HepG2 (cell line): Measurements from ENCODE around the gene SLC43A1. TPM values are rescaled to one million over a fixed set of nuclear protein-coding genes. Genes with fewer than 3 reads are reported as not detected.

Experiments
- ATAC-seq: fragments of 200-7000 bp; cut with Tn5 transposase; 3 replicates; pipeline ENCODE4 v1.9.1; 2020; ENCODE audit warnings: mild to moderate bottlenecking, moderate library complexity
- BruUV-seq: library from RNA; stranded (reverse); fragments of 400-500 nt; replicated peaks from 2 replicates; lab custom pipeline; 2021; lab: Mats Ljungman, UMichigan
- CTCF ChIA-PET: fragments of 300-600 bp; formaldehyde crosslinking; extraction: SDS; loops from one replicate; lab custom pipeline; 2021; ENCODE audit warnings: low total read pairs, inconsistent platforms, low intra/inter-chr PET ratio; lab: Yijun Ruan, JAX
- POLR2A ChIA-PET: fragments of 350-600 bp; sonication (Branson Sonifier 250); formaldehyde crosslinking; loops from one replicate; lab custom pipeline; 2020; ENCODE audit warnings: antibody characterized with exemption, inconsistent platforms; lab: Yijun Ruan, JAX
- DNase-seq: peaks from one replicate; pipeline ENCODE4 v3.0.0-alpha.2; 2015; ENCODE audit warnings: low spot score
- FAIRE-seq: peaks from 3 replicates; lab custom pipeline; 2011; peaks lifted over from hg19 to GRCh38; lab: Jason Lieb, UNC
- H2AFZ ChIP-seq: one replicate; pipeline ENCODE4 v1.6.1; 2011; ENCODE audit warnings: low read length, inconsistent platforms
- H3K27ac ChIP-seq: fragments of 300-600 bp; 3 replicates; pipeline ENCODE4 v1.8.0; 2011; ENCODE audit warnings: mixed run types, mild to moderate bottlenecking, mixed read lengths, low read length, inconsistent platforms; ENCODE audit not compliant: insufficient read depth; ENCODE audit errors: extremely low read length
- H3K27me3 ChIP-seq, 2 experiments: fragments of 200-600 bp in 1 of 2; 2 replicates in 1 of 2; 3 replicates in 1 of 2; pipeline versions ENCODE4 v1.6.0 to v1.8.0; 2011; ENCODE audit warnings: low read length in 2 of 2, mild to moderate bottlenecking in 2 of 2, moderate library complexity in 2 of 2, inconsistent platforms in 1 of 2; ENCODE audit not compliant: insufficient read depth in 2 of 2, control insufficient read depth in 1 of 2
- H3K36me3 ChIP-seq, 2 experiments: fragments of 200-600 bp in 1 of 2; replicated peaks in 1 of 2; 2 replicates in 1 of 2; 3 replicates in 1 of 2; pipeline versions ENCODE4 v1.5.1 to v1.8.0; 2011; ENCODE audit warnings: low read length in 2 of 2, inconsistent platforms in 1 of 2; ENCODE audit not compliant: insufficient read depth in 2 of 2, control insufficient read depth in 1 of 2
- H3K4me1 ChIP-seq: 2 replicates; pipeline ENCODE4 v1.5.1; 2012; ENCODE audit warnings: low read length, inconsistent platforms; ENCODE audit not compliant: insufficient read depth
- H3K4me2 ChIP-seq: 2 replicates; pipeline ENCODE4 v1.6.0; 2011; ENCODE audit warnings: low read depth, low read length, inconsistent platforms
- H3K4me3 ChIP-seq, 3 experiments: fragments of 200-600 bp in 1 of 3; sonication (generic), shearing (Covaris generic) in 1 of 3; replicated peaks in 1 of 3; 2 replicates each; pipeline ENCODE4 v1.5.1; 2011 to 2016; ENCODE audit warnings: low read length in 3 of 3, inconsistent platforms in 2 of 3, low read depth in 2 of 3, mild to moderate bottlenecking in 2 of 3, control low read depth in 1 of 3, mixed read lengths in 1 of 3; ENCODE audit not compliant: insufficient read depth in 1 of 3
- H3K79me2 ChIP-seq: one replicate; pipeline ENCODE4 v1.6.1; 2011; ENCODE audit warnings: low read length, inconsistent platforms; ENCODE audit not compliant: insufficient read depth
- H3K9ac ChIP-seq: 2 replicates; pipeline ENCODE4 v1.6.0; 2011; ENCODE audit warnings: mild to moderate bottlenecking, low read depth, low read length, inconsistent platforms; ENCODE audit not compliant: insufficient read depth
- H3K9me3 ChIP-seq: 2 replicates; pipeline ENCODE4 v1.5.1; 2012; ENCODE audit warnings: mild to moderate bottlenecking, low read length
- H4K20me1 ChIP-seq: 2 replicates; pipeline ENCODE4 v1.6.0; 2011; ENCODE audit warnings: inconsistent platforms, mild to moderate bottlenecking, low read length, moderate library complexity; ENCODE audit not compliant: insufficient read depth
- DMAP1 ChIP-seq: IDR thresholded peaks from 2 replicates; pipeline ENCODE4 v1.6.1; 2016
- KDM2A ChIP-seq: sonication (generic); formaldehyde crosslinking; IDR thresholded peaks from 2 replicates; pipeline ENCODE4 v1.4.0; 2020; ENCODE audit warnings: low read depth, missing genetic modification reagents, borderline replicate concordance
- KMT2A ChIP-seq: sonication (generic); formaldehyde crosslinking; IDR thresholded peaks from 2 replicates; pipeline ENCODE4 v1.4.0; 2020; ENCODE audit warnings: missing genetic modification reagents
- ZMYM2 ChIP-seq: sonication (generic); formaldehyde crosslinking; IDR thresholded peaks from 2 replicates; pipeline ENCODE4 v1.8.0; 2022; ENCODE audit warnings: mild to moderate bottlenecking, missing genetic modification reagents
- ZNF282 ChIP-seq: fragments of 450-650 bp; IDR thresholded peaks from 2 replicates; pipeline ENCODE4 v1.6.1; 2018; ENCODE audit not compliant: partially characterized antibody
- ZNF34 ChIP-seq: sonication (generic); formaldehyde crosslinking; IDR thresholded peaks from 2 replicates; pipeline ENCODE4 v1.4.0; 2020; ENCODE audit warnings: mild to moderate bottlenecking, missing genetic modification reagents, borderline replicate concordance
- ZNF660 ChIP-seq: sonication (generic); formaldehyde crosslinking; IDR thresholded peaks from 2 replicates; pipeline ENCODE4 v1.5.1; 2020; ENCODE audit warnings: mild to moderate bottlenecking, low read depth, missing genetic modification reagents, borderline replicate concordance
- ZNF670 ChIP-seq: sonication (generic); formaldehyde crosslinking; IDR thresholded peaks from 2 replicates; pipeline ENCODE4 v1.8.0; 2022; ENCODE audit warnings: mild to moderate bottlenecking, missing genetic modification reagents, borderline replicate concordance
- ZNF737 ChIP-seq: sonication (generic); formaldehyde crosslinking; IDR thresholded peaks from 2 replicates; pipeline ENCODE4 v1.5.0; 2020; ENCODE audit warnings: missing genetic modification reagents, mild to moderate bottlenecking, borderline replicate concordance
- ZNF777 ChIP-seq: sonication (generic); formaldehyde crosslinking; IDR thresholded peaks from 2 replicates; pipeline ENCODE4 v1.4.0; 2020; ENCODE audit warnings: missing genetic modification reagents
- WGBS: methylation state at CpG from one replicate; pipeline ENCODE4 v1.1.6; 2017; ENCODE audit warnings: low lambda C conversion rate; 5-methylcytosine and 5-hydroxymethylcytosine counted together
- in situ Hi-C: cut with HindIII; loops from 2 replicates; pipeline ENCODE4 v1.10.0; 2017; ENCODE audit warnings: low pct_unique_long_range_greater_than_20kb; ENCODE audit not compliant: extremely low pct_ligation_motif_present
- intact Hi-C: fragments of 100-400 bp; cut with micrococcal nuclease; formaldehyde crosslinking; loops from one replicate; pipeline ENCODE4 v1.10.0; 2022; ENCODE audit not compliant: unreplicated experiment
- polyA plus RNA-seq, 8 experiments: library from polyadenylated mRNA; depleted of rRNA in 3 of 8; stranded (reverse) in 7 of 8; unstranded in 1 of 8; fragments of >200 nt; fragmentation: Illumina TruSeq in 4 of 8; extraction: Trizol in 4 of 8; gene quantifications; 2 replicates each; pipeline versions ENCODE4 v1.2.1 to v1.2.3, GENCODE V29; 2011 to 2016; ENCODE audit warnings: low read depth in 4 of 8, missing spikeins in 1 of 8, mixed read lengths in 1 of 8; ENCODE audit not compliant: insufficient read depth in 1 of 8
- total RNA-seq, 5 experiments: library from RNA; depleted of rRNA; stranded (reverse); fragments of >200 nt; fragmentation: Illumina TruSeq; extraction: Trizol; gene quantifications; 2 replicates each; pipeline ENCODE4 v1.2.3, GENCODE V29; 2016; ENCODE audit warnings: low read depth in 1 of 5
- TF ChIP-seq, protein P1 (sequence below), 2 experiments: sonication (generic) in 1 of 2; formaldehyde crosslinking in 1 of 2; IDR thresholded peaks; 2 replicates each; pipeline versions ENCODE4 v1.6.1 to v1.9.0; 2014 to 2022; ENCODE audit warnings: antibody characterized with exemption in 1 of 2, borderline replicate concordance in 1 of 2, inconsistent platforms in 1 of 2, low read depth in 1 of 2, missing genetic modification reagents in 1 of 2
- TF ChIP-seq, protein P2 (sequence below): sonication (generic); formaldehyde crosslinking; IDR thresholded peaks from 2 replicates; pipeline ENCODE4 v1.8.0; 2022; ENCODE audit warnings: missing genetic modification reagents, low read depth, mild to moderate bottlenecking, borderline replicate concordance
- TF ChIP-seq, protein P3 (sequence below): sonication (generic); formaldehyde crosslinking; IDR thresholded peaks from 2 replicates; pipeline ENCODE4 v1.8.1; 2023; ENCODE audit warnings: mild to moderate bottlenecking, moderate library complexity, missing genetic modification reagents
- TF ChIP-seq, protein P4 (sequence below): sonication (generic); formaldehyde crosslinking; IDR thresholded peaks from 2 replicates; pipeline ENCODE4 v1.5.0; 2020; ENCODE audit warnings: missing genetic modification reagents, mild to moderate bottlenecking, borderline replicate concordance

The SLC43A1 gene
- total and polyA plus RNA-seq, 2 of the 13 experiments (the other 11 are each of a cell fraction or from before 2014, with no cell fraction given), result 72.3 to 87.6 TPM

DNA sequence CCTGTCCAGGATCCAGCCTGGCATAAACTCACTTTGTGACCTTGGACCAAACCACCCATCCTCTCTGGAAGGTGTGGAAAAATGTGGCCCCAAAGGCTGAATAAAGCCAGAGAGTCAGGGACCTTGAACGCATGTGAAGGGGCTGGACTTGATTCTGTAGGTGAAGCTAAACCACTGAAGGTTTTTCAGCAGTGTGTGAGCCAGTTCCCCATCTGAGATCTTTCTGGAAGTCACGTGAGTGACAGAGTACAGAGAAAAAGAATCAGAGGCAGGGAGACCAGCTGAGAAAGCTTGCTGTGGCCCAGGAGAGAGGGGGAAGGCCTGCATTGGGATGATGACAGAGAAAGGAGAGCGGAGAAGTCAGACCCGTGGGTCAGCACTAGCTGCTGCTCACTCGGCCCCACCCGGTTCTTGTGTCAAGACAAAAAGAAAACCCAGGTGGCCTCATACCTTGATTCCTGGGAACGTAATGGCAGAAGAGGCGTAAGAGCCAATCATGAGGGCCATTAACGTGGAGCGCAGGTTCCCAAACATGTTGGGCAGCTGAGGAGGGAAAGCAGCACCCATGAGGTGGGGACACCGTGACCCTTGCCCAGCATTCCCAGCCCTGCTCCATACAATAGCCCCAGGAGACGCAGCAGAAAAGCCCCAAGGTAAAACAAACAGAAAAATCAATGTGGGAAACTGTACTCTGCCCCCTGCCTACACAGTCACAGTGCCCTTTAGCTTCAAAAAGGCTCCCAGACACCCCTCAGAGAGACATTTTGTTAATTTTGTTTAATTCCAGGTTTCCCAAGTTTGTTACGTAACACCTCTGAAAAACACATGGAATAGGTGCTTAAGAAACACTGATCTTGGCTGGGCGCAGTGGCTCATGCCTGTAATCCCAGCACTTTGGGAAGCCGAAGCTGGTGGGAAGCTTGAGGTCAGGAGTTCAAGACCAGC, 17.9 kb downstream of the SLC43A1 start:
- Histone ChIP-seq H3K4me3 (peak overlapping the region in 2 of 3 experiments; percentile 13 to 49; a peak in 2 of 6 replicates), H3K9me3 (no peaks in the 10 kb centered on the region), H3K4me2 (peak overlapping the region; percentile 72), H3K4me1 (peaks cover 92% of the 10 kb centered on the region), H4K20me1 (no peaks in the 10 kb centered on the region; the same call in 1 of the 2 replicates), H3K36me3 (peaks cover 21 to 62% of the 10 kb centered on the region in 2 experiments), H2AFZ (no peak overlapping the region), H3K9ac (peak overlapping the region; percentile 62), H3K27me3 (no peaks in the 10 kb centered on the region), H3K79me2 (peaks cover 24% of the 10 kb centered on the region), H3K27ac (peak overlapping the region; percentile 97)
- ATAC-seq (peak; percentile 78), DNase-seq (peak; percentile 91), FAIRE-seq (peak; percentile 86)
- in situ Hi-C loops, result no loop called here
- BruUV-seq, result no TSS peak
- 6% methylated on average over 14 of the region's 15 CpGs for WGBS
- intact Hi-C loops, result loop anchor here (1.0 kb wide), 1 partner anchor 18 kb away; the partner anchor contains the start of gene SLC43A1
- POLR2A ChIA-PET, result interaction anchor here (0.8 to 3.1 kb wide), 19 partner anchors 9 to 281 kb away, joined by 3 to 104 read pairs (median 4); partner anchors contain the start of genes SLC43A1 and TIMM10
- CTCF ChIA-PET, result no interaction called here
- TF ChIP-seq ZNF670 (CRISPR knock-in tag) (no peak), ZNF34 (no peak), DMAP1 (peak; percentile 64; the same call in 1 of the 2 replicates), ZNF660 (CRISPR knock-in tag) (no peak), ZNF737 (CRISPR knock-in tag) (no peak; the same call in 1 of the 2 replicates), KMT2A (no peak), ZMYM2 (CRISPR knock-in tag) (peak; percentile 86), ZNF777 (CRISPR knock-in tag) (no peak), KDM2A (CRISPR knock-in tag) (no peak; the same call in 1 of the 2 replicates), ZNF282 (no peak)
- TF ChIP-seq, protein P1, sequence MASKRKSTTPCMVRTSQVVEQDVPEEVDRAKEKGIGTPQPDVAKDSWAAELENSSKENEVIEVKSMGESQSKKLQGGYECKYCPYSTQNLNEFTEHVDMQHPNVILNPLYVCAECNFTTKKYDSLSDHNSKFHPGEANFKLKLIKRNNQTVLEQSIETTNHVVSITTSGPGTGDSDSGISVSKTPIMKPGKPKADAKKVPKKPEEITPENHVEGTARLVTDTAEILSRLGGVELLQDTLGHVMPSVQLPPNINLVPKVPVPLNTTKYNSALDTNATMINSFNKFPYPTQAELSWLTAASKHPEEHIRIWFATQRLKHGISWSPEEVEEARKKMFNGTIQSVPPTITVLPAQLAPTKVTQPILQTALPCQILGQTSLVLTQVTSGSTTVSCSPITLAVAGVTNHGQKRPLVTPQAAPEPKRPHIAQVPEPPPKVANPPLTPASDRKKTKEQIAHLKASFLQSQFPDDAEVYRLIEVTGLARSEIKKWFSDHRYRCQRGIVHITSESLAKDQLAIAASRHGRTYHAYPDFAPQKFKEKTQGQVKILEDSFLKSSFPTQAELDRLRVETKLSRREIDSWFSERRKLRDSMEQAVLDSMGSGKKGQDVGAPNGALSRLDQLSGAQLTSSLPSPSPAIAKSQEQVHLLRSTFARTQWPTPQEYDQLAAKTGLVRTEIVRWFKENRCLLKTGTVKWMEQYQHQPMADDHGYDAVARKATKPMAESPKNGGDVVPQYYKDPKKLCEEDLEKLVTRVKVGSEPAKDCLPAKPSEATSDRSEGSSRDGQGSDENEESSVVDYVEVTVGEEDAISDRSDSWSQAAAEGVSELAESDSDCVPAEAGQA (IDR thresholded peaks at IDR 0.05; ENCODE audit: low read depth), result no peak
- TF ChIP-seq, protein P1 (CRISPR knock-in tag; IDR thresholded peaks at IDR 0.05; ENCODE audit: borderline replicate concordance), result 0 out of 2 replicates have a peak, but pooled peaks have one; percentile 53
- TF ChIP-seq, protein P2, sequence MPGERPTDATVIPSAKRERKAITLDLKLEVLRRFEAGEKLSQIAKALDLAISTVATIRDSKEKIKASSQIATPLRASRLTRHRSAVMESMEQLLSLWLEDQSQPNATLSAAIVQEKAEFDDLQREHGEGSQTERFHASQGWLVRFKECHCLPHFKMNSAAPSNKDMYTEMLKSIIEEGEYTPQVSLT (CRISPR knock-in tag), result no peak
- TF ChIP-seq, protein P3, sequence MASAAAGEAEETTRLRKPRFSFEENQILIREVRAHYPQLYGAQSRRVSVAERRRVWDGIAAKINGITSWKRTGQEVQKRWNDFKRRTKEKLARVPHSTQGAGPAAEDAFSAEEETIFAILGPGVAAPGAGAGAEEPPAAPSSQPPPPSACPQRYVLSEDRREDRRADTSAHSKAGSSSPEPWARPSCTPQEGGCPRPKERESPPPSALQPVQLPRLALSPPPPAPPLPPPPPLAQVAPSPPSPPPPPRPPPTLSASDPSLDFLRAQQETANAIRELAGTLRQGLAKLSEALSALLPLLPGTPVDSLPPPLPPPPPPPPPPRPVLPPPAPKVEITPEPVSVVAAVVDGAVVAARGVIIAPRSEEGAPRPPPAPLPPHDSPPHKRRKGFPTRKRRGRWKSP (CRISPR knock-in tag), result 0 out of 2 replicates have a peak, but pooled peaks have one; percentile 26
- TF ChIP-seq, protein P4, sequence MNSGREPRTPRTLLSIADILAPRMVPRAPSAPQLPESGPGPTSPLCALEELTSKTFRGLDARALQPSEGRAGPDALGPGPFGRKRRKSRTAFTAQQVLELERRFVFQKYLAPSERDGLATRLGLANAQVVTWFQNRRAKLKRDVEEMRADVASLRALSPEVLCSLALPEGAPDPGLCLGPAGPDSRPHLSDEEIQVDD (CRISPR knock-in tag), result no peak
